NCI-H345 treated with DMSO at 0.1 percent for 48 hours (cell line): ENCODE measurements around the gene CTSS.
"Not testable (repeated sequence)": the region's sequence is repeated elsewhere in the genome, so short reads cannot be mapped to it uniquely, and the experiment has no call there.

Experiments
- DNase-seq: peaks from one replicate; lab custom pipeline; 2025; ENCODE audit not compliant: unreplicated experiment; lab: John Stamatoyannopoulos, UW

CTSS gene

GRCh38 chr1:150765296-150765976, at the start of gene CTSS:
Gene CTSS, minus strand, starts transcription at chr1:150765778. Its CDS starts 1,015 bp downstream, at chr1:150764763.
- DNase-seq = no peak

- DNase-seq = peak; percentile 11
Measured at GRCh38 chr1:150813028-150813707, 47.6 kb upstream of the CTSS start.

DNA sequence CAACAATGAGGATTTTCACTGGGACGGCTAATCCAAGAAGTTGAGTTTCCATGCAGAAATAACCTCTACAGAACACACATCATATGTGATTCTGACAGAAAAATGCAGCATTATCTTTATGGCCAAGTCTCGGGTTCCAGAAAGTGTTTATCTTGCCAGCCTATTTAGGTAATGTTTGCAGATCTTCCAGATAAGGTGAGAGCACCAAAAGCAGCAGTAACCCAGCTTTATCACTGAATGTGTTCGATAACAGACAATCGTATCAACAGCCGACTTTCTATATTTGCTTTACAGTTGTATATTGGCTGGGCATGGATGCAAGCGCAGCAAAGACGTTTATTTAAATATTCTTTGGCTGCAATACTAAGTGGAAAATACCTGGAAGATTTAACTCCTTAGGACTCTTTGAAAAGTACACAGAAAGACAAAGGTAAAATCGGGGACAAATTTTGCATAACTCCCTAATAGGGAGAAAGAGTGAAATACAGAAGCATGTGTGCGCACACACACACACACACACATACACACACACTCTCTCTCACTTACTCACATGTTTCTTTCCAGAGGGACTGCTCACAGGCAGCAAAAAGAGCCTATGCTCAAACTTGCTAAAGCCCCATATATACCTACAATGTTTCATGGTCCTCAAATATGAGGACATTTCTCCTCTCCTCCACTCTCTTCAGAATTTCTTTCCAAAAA, 45.5 kb upstream of the CTSS start:
- no peak for DNase-seq

GRCh38 chr1:150809651-150810050, 44.1 kb upstream of the CTSS start:
- DNase-seq = no peak

GRCh38 chr1:150808846-150809245, 43.3 kb upstream of the CTSS start:
- no peak for DNase-seq

- no peak for DNase-seq
Measured at GRCh38 chr1:150808121-150808520, 42.5 kb upstream of the CTSS start, which contains the start of gene CTSK. Gene CTSK, minus strand, starts transcription at chr1:150808260. Its CDS starts 1,455 bp downstream, at chr1:150806805.

GRCh38 chr1:150807249-150808023, 41.9 kb upstream of the CTSS start:
- no peak for DNase-seq

GRCh38 chr1:150805899-150806298, 40.3 kb upstream of the CTSS start:
- DNase-seq = no peak

DNA sequence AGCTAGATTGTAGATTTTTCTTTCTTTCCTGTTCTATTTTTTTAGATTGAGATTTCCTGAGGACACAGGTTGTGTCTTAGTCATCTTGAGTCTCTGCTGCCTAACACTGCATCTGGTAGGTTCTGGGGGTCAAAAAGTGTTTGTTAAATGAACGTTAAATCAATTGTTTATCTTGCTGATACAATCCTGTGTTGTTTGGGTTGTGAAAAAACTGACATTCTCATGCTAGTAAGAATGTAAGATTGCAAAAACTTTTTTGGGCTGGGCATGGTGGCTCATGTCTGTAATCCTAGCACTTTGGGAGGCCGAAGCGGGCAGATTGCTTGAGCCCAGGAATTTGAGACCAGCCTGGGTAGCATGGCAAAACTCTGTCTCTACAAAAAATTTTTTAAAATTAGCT, 39.1 kb upstream of the CTSS start:
- DNase-seq = no peak

- DNase-seq = no peak
Measured at GRCh38 chr1:150799089-150799488, 33.5 kb upstream of the CTSS start.

GRCh38 chr1:150798525-150798924, 32.9 kb upstream of the CTSS start:
- peak; percentile 98 for DNase-seq

DNA sequence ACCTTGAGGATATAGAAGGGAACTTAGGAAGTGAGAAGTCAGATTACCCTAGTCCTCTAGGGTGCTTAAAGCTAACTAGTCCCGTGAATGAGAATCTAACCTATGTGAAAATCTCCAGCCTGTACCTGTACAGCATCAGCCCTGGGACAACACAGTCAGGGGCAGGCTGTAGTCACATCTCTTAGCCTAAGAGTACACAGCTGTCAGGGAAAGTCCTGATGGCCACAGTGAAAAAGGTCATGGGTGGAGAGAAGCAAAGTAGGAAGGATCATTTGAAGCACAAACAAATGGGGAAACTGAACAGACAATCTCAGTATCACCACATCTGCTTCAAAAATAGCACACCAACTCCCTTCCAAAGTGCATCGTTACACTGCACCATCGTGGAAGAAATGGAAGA, 30.8 kb upstream of the CTSS start:
- no peak for DNase-seq

DNA sequence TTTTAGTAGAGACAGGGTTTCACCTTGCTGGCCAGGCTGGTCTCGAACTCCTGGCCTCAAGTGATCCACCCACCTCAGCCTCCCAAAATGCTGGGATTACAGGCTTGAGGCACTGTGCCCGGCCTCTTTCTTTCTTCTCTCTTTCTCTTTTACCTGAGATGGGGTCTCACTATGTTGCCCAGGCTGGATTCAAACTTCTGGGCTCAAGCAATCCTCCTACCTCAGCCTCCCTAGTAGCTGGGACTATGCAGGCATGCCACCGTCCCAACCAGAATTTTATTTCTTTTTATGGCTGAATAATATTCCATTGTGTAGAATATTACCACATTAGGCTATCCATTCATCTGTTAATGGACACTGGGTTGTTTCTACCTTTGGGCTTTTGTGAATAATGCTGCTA, 28.2 kb upstream of the CTSS start:
- not testable (repeated sequence) for DNase-seq

DNA sequence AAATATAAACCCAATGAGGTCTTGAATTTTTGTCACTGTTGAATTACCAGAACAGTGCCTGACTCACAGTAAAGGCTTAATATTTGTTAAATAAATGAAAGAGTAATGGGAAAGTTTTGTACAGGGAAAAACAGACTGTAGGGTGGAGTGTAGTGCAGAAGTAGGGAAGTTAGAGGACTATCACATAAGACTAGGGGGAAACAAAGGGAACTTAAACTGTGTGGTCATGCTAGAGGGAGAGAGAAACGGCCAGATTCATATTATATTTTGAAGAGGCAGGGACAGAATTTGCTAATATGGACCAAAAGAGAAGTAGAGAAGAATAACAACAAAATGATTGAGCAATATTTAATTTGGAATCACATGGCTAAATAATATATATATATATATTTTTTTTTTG, 27.6 kb upstream of the CTSS start:
- no peak for DNase-seq

- DNase-seq = no peak
Measured at GRCh38 chr1:150791585-150791984, 26.0 kb upstream of the CTSS start.

DNA sequence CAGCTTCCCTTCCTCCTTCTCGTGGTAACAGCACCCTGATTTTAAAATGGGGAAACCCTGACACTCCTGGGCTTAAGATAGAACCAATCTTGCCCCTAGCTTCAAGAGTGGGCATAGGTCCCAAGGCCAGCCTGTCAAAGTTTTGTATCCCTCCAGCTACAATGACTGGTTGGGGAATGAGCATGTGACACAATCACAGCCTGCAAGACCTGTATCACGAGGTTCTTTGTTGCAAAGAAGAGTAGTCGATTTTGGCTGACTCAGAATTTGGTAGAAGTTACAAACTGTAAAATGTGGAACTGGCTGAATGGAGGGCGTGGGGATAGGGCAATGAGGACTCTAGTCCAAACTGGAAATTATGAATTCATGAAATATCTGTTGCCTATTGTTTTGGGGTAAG, 23.8 kb upstream of the CTSS start:
- no peak for DNase-seq

- DNase-seq = no peak
Measured at GRCh38 chr1:150788946-150789345, 23.4 kb upstream of the CTSS start.

GRCh38 chr1:150787455-150787854, 21.9 kb upstream of the CTSS start:
- no peak for DNase-seq

- no peak for DNase-seq
Measured at GRCh38 chr1:150780510-150780909, 14.9 kb upstream of the CTSS start.

- no peak for DNase-seq
Measured at GRCh38 chr1:150778409-150778808, 12.8 kb upstream of the CTSS start.

DNA sequence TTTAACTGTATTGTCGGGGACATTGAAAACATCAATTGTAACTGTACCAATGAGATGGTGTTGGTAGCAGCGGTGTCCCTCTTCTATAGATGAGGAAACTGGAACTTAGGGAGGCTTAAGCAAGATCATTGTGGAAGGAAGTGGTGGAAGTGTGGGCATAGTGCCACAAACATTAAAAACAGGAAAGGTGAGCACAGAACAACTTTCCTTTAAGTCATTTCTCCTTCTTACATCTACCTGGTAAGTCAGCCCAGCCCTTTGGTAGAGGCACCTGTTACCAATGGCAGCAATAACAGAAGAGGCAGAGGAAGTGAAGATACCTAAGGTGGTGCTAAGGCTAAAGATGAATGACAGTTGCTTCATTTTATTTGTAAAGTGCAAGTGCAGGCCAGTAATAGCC, 12.0 kb upstream of the CTSS start:
- DNase-seq = no peak
